ENCODE measurements around the gene STAC3. TPM values are rescaled to one million over a fixed set of nuclear protein-coding genes. Genes with fewer than 3 reads are reported as not detected.

The STAC3 gene
- total and polyA plus RNA-seq, 2 experiments from 2014 or later, result 0.48 to 3.0 TPM

GRCh38 chr12:57299514-57300016 lies 48.6 kb upstream of the STAC3 start:
- Histone ChIP-seq H3K4me3 (no peak overlapping the region), H2AFZ (no peak overlapping the region), H3K36me3 (ENCODE audit: insufficient read depth) (no peaks in the 10 kb centered on the region), H3K27me3 (ENCODE audit: insufficient read depth) (no peaks in the 10 kb centered on the region), H3K79me2 (replicated peaks; ENCODE audit: insufficient read depth) (no peaks in the 10 kb centered on the region), H3F3A (replicated peaks; ENCODE audit: low read depth) (no peaks in the 10 kb centered on the region; the same call in 1 of the 2 replicates), H3K4me1 (ENCODE audit: insufficient read depth) (peaks cover 16% of the 10 kb centered on the region), H3K9me2 (ENCODE audit: insufficient read depth) (0 out of 2 replicates have a peak, but pooled peaks cover 4% of the 10 kb centered on the region), H3K27ac (ENCODE audit: low read depth) (no peak overlapping the region; the same call in none of the 2 replicates), H3K4me2 (peak overlapping the region; percentile 64), H4K20me1 (replicated peaks; ENCODE audit: insufficient read depth) (no peaks in the 10 kb centered on the region)
- ATAC-seq (peak; percentile 67), DNase-seq (ENCODE audit: low spot score) (peak; percentile 37)
- Mint-ChIP-seq H3K9me3 (no peaks in the 10 kb centered on the region), H3K36me3 (ENCODE audit: low read depth) (peaks cover 3% of the 10 kb centered on the region), H3K4me3 (peak overlapping the region; percentile 23; the same call in 1 of the 3 replicates), H3K27me3 (ENCODE audit: insufficient read depth, low read depth, poor library complexity) (peaks cover 4% of the 10 kb centered on the region), H3K27ac (no peak overlapping the region), H3K4me1 (peaks cover 15% of the 10 kb centered on the region)
- TF ChIP-seq, protein P1, sequence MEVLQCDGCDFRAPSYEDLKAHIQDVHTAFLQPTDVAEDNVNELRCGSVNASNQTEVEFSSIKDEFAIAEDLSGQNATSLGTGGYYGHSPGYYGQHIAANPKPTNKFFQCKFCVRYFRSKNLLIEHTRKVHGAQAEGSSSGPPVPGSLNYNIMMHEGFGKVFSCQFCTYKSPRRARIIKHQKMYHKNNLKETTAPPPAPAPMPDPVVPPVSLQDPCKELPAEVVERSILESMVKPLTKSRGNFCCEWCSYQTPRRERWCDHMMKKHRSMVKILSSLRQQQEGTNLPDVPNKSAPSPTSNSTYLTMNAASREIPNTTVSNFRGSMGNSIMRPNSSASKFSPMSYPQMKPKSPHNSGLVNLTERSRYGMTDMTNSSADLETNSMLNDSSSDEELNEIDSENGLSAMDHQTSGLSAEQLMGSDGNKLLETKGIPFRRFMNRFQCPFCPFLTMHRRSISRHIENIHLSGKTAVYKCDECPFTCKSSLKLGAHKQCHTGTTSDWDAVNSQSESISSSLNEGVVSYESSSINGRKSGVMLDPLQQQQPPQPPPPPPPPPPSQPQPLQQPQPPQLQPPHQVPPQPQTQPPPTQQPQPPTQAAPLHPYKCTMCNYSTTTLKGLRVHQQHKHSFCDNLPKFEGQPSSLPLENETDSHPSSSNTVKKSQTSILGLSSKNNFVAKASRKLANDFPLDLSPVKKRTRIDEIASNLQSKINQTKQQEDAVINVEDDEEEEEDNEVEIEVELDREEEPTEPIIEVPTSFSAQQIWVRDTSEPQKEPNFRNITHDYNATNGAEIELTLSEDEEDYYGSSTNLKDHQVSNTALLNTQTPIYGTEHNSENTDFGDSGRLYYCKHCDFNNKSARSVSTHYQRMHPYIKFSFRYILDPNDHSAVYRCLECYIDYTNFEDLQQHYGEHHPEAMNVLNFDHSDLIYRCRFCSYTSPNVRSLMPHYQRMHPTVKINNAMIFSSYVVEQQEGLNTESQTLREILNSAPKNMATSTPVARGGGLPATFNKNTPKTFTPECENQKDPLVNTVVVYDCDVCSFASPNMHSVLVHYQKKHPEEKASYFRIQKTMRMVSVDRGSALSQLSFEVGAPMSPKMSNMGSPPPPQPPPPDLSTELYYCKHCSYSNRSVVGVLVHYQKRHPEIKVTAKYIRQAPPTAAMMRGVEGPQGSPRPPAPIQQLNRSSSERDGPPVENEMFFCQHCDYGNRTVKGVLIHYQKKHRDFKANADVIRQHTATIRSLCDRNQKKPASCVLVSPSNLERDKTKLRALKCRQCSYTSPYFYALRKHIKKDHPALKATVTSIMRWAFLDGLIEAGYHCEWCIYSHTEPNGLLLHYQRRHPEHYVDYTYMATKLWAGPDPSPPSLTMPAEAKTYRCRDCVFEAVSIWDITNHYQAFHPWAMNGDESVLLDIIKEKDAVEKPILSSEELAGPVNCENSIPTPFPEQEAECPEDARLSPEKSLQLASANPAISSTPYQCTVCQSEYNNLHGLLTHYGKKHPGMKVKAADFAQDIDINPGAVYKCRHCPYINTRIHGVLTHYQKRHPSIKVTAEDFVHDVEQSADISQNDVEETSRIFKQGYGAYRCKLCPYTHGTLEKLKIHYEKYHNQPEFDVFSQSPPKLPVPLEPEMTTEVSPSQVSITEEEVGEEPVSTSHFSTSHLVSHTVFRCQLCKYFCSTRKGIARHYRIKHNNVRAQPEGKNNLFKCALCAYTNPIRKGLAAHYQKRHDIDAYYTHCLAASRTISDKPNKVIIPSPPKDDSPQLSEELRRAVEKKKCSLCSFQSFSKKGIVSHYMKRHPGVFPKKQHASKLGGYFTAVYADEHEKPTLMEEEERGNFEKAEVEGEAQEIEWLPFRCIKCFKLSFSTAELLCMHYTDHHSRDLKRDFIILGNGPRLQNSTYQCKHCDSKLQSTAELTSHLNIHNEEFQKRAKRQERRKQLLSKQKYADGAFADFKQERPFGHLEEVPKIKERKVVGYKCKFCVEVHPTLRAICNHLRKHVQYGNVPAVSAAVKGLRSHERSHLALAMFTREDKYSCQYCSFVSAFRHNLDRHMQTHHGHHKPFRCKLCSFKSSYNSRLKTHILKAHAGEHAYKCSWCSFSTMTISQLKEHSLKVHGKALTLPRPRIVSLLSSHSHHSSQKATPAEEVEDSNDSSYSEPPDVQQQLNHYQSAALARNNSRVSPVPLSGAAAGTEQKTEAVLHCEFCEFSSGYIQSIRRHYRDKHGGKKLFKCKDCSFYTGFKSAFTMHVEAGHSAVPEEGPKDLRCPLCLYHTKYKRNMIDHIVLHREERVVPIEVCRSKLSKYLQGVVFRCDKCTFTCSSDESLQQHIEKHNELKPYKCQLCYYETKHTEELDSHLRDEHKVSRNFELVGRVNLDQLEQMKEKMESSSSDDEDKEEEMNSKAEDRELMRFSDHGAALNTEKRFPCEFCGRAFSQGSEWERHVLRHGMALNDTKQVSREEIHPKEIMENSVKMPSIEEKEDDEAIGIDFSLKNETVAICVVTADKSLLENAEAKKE (CRISPR knock-in tag; IDR thresholded peaks at IDR 0.05), result no peak
- TF ChIP-seq ETS1 (IDR thresholded peaks at IDR 0.05) (no peak), JUNB (IDR thresholded peaks at IDR 0.05; ENCODE audit: unreplicated experiment) (no peak), REST (IDR thresholded peaks at IDR 0.05; ENCODE audit: unreplicated experiment) (no peak), POLR2AphosphoS5 (IDR thresholded peaks at IDR 0.05; ENCODE audit: low read depth) (no peak), ZNF114 (CRISPR knock-in tag; IDR thresholded peaks at IDR 0.05) (no peak), ZNF331 (CRISPR knock-in tag; IDR thresholded peaks at IDR 0.05; ENCODE audit: low read depth) (no peak), STAT1 (IDR thresholded peaks at IDR 0.05; ENCODE audit: unreplicated experiment) (no peak), EZH2phosphoT487 (IDR thresholded peaks at IDR 0.05; ENCODE audit: unreplicated experiment) (no peak), CREB1 (CRISPR knock-in tag; IDR thresholded peaks at IDR 0.05; ENCODE audit: low read depth) (no peak), NANOG (IDR thresholded peaks at IDR 0.05; ENCODE audit: borderline replicate concordance) (no peak), EZH2 (IDR thresholded peaks at IDR 0.05; ENCODE audit: low read depth, unreplicated experiment) (no peak)
- TF ChIP-seq, protein P2, sequence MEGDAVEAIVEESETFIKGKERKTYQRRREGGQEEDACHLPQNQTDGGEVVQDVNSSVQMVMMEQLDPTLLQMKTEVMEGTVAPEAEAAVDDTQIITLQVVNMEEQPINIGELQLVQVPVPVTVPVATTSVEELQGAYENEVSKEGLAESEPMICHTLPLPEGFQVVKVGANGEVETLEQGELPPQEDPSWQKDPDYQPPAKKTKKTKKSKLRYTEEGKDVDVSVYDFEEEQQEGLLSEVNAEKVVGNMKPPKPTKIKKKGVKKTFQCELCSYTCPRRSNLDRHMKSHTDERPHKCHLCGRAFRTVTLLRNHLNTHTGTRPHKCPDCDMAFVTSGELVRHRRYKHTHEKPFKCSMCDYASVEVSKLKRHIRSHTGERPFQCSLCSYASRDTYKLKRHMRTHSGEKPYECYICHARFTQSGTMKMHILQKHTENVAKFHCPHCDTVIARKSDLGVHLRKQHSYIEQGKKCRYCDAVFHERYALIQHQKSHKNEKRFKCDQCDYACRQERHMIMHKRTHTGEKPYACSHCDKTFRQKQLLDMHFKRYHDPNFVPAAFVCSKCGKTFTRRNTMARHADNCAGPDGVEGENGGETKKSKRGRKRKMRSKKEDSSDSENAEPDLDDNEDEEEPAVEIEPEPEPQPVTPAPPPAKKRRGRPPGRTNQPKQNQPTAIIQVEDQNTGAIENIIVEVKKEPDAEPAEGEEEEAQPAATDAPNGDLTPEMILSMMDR (conservative IDR thresholded peaks at IDR 0.05; ENCODE audit: low read depth in 2 of 2), result no peak

Measured in GM23338 (cell line).